Liver (tissue), 9 donors: Measurements from ENCODE around the gene SLC12A7. TPM values are rescaled to one million over a fixed set of nuclear protein-coding genes. Genes with fewer than 3 reads are reported as not detected.

Experiments used
- DNase-seq: peaks from one replicate; pipeline ENCODE4 v3.0.0-alpha.2; 2017; ENCODE audit warnings: low spot score
- H3K27ac ChIP-seq, 2 donors: one replicate each; pipeline ENCODE4 v1.7.0; 2013; ENCODE audit warnings: inconsistent platforms in 2 of 2, low read length in 2 of 2, control low read depth in 1 of 2, low read depth in 1 of 2, mild to moderate bottlenecking in 1 of 2
- H3K27me3 ChIP-seq, 4 donors: one replicate each; pipeline versions ENCODE4 v1.6.1 to v1.7.0; 2013; ENCODE audit warnings: low read length in 3 of 4, inconsistent platforms in 1 of 4, mild to moderate bottlenecking in 1 of 4, moderate library complexity in 1 of 4; ENCODE audit not compliant: control insufficient read depth in 4 of 4, insufficient read depth in 4 of 4
- H3K36me3 ChIP-seq, 4 donors: one replicate each; pipeline versions ENCODE4 v1.6.1 to v1.7.0; 2013; ENCODE audit warnings: low read length in 3 of 4, mild to moderate bottlenecking in 3 of 4, low read depth in 1 of 4, moderate library complexity in 1 of 4; ENCODE audit not compliant: control insufficient read depth in 4 of 4, insufficient read depth in 3 of 4
- H3K4me1 ChIP-seq, 4 donors: one replicate each; pipeline versions ENCODE4 v1.6.1 to v1.7.0; 2013; ENCODE audit warnings: low read length in 3 of 4, mild to moderate bottlenecking in 3 of 4, moderate library complexity in 1 of 4; ENCODE audit not compliant: control insufficient read depth in 4 of 4, insufficient read depth in 4 of 4
- H3K4me3 ChIP-seq, 3 donors: one replicate each; pipeline versions ENCODE4 v1.6.1 to v1.7.0; 2013; ENCODE audit warnings: low read length in 3 of 3, control low read depth in 1 of 3, low read depth in 1 of 3, mild to moderate bottlenecking in 1 of 3
- H3K9ac ChIP-seq, 2 donors: one replicate each; pipeline ENCODE4 v1.7.0; 2013; ENCODE audit warnings: low read length in 2 of 2, mild to moderate bottlenecking in 2 of 2, moderate library complexity in 2 of 2, control low read depth in 1 of 2, low read depth in 1 of 2
- H3K9me3 ChIP-seq, 4 donors: one replicate each; pipeline versions ENCODE4 v1.6.1 to v1.7.0; 2013; ENCODE audit warnings: low read length in 3 of 4; ENCODE audit not compliant: control insufficient read depth in 4 of 4
- CTCF ChIP-seq: fragments of 150-350 bp; IDR thresholded peaks from 2 replicates; pipeline ENCODE4 v1.5.1; 2017; ENCODE audit warnings: improper control_type of control experiment, low read depth, low read length; ENCODE audit not compliant: missing input control
- EGR1 ChIP-seq, 2 donors: IDR thresholded peaks; 2 replicates each; pipeline ENCODE4 v1.6.1; 2016 to 2018; ENCODE audit warnings: antibody characterized with exemption in 2 of 2, low read depth in 2 of 2
- GABPA ChIP-seq, 2 donors: IDR thresholded peaks in 1 of 2; conservative IDR thresholded peaks in 1 of 2; 2 replicates each; pipeline ENCODE4 v1.6.1; 2016; ENCODE audit warnings: antibody characterized with exemption in 2 of 2, mild to moderate bottlenecking in 1 of 2, moderate library complexity in 1 of 2
- HNF4A ChIP-seq, 2 donors: conservative IDR thresholded peaks; 2 replicates each; pipeline ENCODE4 v1.6.1; 2016; ENCODE audit warnings: antibody characterized with exemption in 2 of 2, mild to moderate bottlenecking in 2 of 2
- HNF4G ChIP-seq: IDR thresholded peaks from 2 replicates; pipeline ENCODE4 v1.6.1; 2016; ENCODE audit warnings: antibody characterized with exemption
- JUND ChIP-seq, 2 donors: IDR thresholded peaks; 2 replicates each; pipeline ENCODE4 v1.6.1; 2016; ENCODE audit warnings: antibody characterized with exemption in 2 of 2
- NR2F2 ChIP-seq: IDR thresholded peaks from 2 replicates; pipeline ENCODE4 v1.6.1; 2016; ENCODE audit warnings: antibody characterized with exemption
- REST ChIP-seq: IDR thresholded peaks from 2 replicates; pipeline ENCODE4 v1.6.1; 2016; ENCODE audit warnings: antibody characterized with exemption, mild to moderate bottlenecking
- RXRA ChIP-seq, 2 donors: IDR thresholded peaks; 2 replicates each; pipeline ENCODE4 v1.6.1; 2017 to 2018; ENCODE audit warnings: antibody characterized with exemption in 2 of 2, mild to moderate bottlenecking in 1 of 2
- TAF1 ChIP-seq: conservative IDR thresholded peaks from 2 replicates; pipeline ENCODE4 v1.6.1; 2016; ENCODE audit warnings: antibody characterized with exemption, mild to moderate bottlenecking
- YY1 ChIP-seq: IDR thresholded peaks from 2 replicates; pipeline ENCODE4 v1.6.1; 2016; ENCODE audit warnings: antibody characterized with exemption, mild to moderate bottlenecking
- ZBTB33 ChIP-seq: IDR thresholded peaks from 2 replicates; pipeline ENCODE4 v1.6.1; 2016; ENCODE audit warnings: antibody characterized with exemption
- WGBS: extraction: QIAGEN DNeasy Blood & Tissue Kit; methylation state at CpG from one replicate; pipeline ENCODE4 v1.1.7; 2013; 5-methylcytosine and 5-hydroxymethylcytosine counted together
- polyA plus RNA-seq, 2 donors: library from polyadenylated mRNA; stranded (reverse) in 1 of 2; unstranded in 1 of 2; fragments of 200-250 nt in 1 of 2; fragments of >200 nt in 1 of 2; fragmentation: Nextera tagmentation in 1 of 2; extraction: Ambion mirVana in 1 of 2; gene quantifications; one replicate each; pipeline versions ENCODE4 v1.2.1 to v1.2.3, GENCODE V29; 2013 to 2015
- total RNA-seq, 2 donors: library from RNA; depleted of rRNA; stranded (reverse); fragments of >200 nt; gene quantifications; one replicate each; pipeline ENCODE4 v1.2.3, GENCODE V29; 2014
- donor health status: healthy.
- donor health status: healthy.
- donor health status: healthy.
- donor health status: healthy.
- donor health status: healthy.

SLC12A7 gene
- total and polyA plus RNA-seq, 4 donors, result 12.3 to 64.2 (median 28.9) TPM

- TF ChIP-seq GABPA (IDR thresholded peaks at IDR 0.05 in 1 of 2, conservative IDR thresholded peaks at IDR 0.05 in 1 of 2), result no peak
- Histone ChIP-seq H3K4me3 (no peak overlapping the region), H3K36me3 (peaks cover 32 to 65% (median 36%) of the 10 kb centered on the region in 4 donors), H3K9me3 (no peaks in the 10 kb centered on the region), H3K9ac (no peak overlapping the region), H3K4me1 (no peaks in the 10 kb centered on the region), H3K27me3 (no peaks in the 10 kb centered on the region), H3K27ac (no peak overlapping the region)
- no peak for DNase-seq
- WGBS, result 92% methylated on average over 40 of the region's 40 CpGs
Measured at GRCh38 chr5:1074816-1075554, 36.9 kb downstream of the SLC12A7 start.

GRCh38 chr5:1074226-1074625 is 37.6 kb downstream of the SLC12A7 start:
- Histone ChIP-seq H3K27ac (no peak overlapping the region), H3K4me1 (no peaks in the 10 kb centered on the region), H3K9ac (no peak overlapping the region), H3K4me3 (no peak overlapping the region), H3K36me3 (peaks cover 29 to 63% (median 34%) of the 10 kb centered on the region in 4 donors), H3K9me3 (no peaks in the 10 kb centered on the region), H3K27me3 (no peaks in the 10 kb centered on the region)
- TF ChIP-seq TAF1 (no peak), JUND (IDR thresholded peaks at IDR 0.05) (no peak), CTCF (no peak), HNF4A (conservative IDR thresholded peaks at IDR 0.05) (no peak), RXRA (IDR thresholded peaks at IDR 0.05) (no peak), EGR1 (IDR thresholded peaks at IDR 0.05; ENCODE audit: low read depth in 2 of 2) (no peak)
- no peak for DNase-seq
- WGBS, result 94% methylated on average over 18 of the region's 18 CpGs

GRCh38 chr5:1073239-1074102 is 38.4 kb downstream of the SLC12A7 start:
- Histone ChIP-seq H3K36me3 (peaks cover 22 to 65% (median 32%) of the 10 kb centered on the region in 4 donors), H3K4me1 (no peaks in the 10 kb centered on the region), H3K27ac (no peak overlapping the region), H3K4me3 (no peak overlapping the region), H3K9ac (no peak overlapping the region), H3K27me3 (no peaks in the 10 kb centered on the region), H3K9me3 (no peaks in the 10 kb centered on the region)
- 90% methylated on average over 46 of the region's 46 CpGs for WGBS
- no peak for DNase-seq
- no peak for TF ChIP-seq EGR1 (IDR thresholded peaks at IDR 0.05; ENCODE audit: low read depth in 2 of 2)
- TF ChIP-seq HNF4A (conservative IDR thresholded peaks at IDR 0.05), result no peak
- TF ChIP-seq ZBTB33, result no peak
- TF ChIP-seq JUND (IDR thresholded peaks at IDR 0.05), result no peak
- TF ChIP-seq RXRA (IDR thresholded peaks at IDR 0.05), result no peak
- TF ChIP-seq HNF4G, result no peak
- no peak for TF ChIP-seq YY1
- no peak for TF ChIP-seq GABPA (IDR thresholded peaks at IDR 0.05 in 1 of 2, conservative IDR thresholded peaks at IDR 0.05 in 1 of 2)
- TF ChIP-seq NR2F2, result no peak
- no peak for TF ChIP-seq REST
